ENCODE data around the gene BCKDK. TPM values are rescaled to one million over a fixed set of nuclear protein-coding genes. Genes with fewer than 3 reads are reported as not detected.

Gene BCKDK
- total and polyA plus RNA-seq, 2 of the 13 experiments (the other 11 are each of a cell fraction or from before 2014, with no cell fraction given), result 24.9 to 42.6 TPM

DNA sequence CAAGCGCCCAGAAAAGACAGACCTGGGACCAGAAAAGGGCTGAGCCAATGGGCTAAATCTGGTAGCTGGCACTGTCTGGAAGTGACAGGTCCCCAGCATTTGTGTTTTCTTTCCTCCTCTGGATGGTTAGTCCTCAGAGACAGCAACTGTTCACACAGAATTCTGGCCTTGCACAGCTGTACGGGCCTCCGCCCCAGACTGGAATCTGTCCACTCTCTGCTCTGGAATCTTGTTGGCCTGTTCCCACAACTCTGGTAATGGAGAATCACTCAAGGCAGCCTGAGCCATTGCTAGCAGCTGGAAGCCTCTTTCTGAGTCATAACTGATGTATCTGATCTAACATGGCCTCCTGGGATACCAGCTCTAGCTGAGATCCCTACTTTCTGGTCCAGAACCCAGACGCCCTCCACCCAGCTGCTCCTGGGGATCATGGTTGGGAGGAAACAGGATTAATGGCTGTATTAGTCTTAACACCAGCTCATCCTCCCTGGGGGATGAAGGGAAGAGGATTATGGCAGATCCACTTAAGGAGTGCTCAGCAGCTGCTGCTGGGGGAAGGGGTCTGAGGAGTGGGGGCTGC lies 43.2 kb upstream of the BCKDK start:
- BruUV-seq (replicated peaks), result no TSS peak
- no peak for DNase-seq (ENCODE audit: low spot score)
- Histone ChIP-seq H4K20me1 (ENCODE audit: insufficient read depth, low read length) (no peaks in the 10 kb centered on the region), H3K4me2 (ENCODE audit: low read depth, low read length) (no peak overlapping the region), H3K79me2 (ENCODE audit: insufficient read depth, low read length) (peaks cover 24% of the 10 kb centered on the region), H2AFZ (ENCODE audit: low read length) (no peak overlapping the region), H3K27me3 (ENCODE audit: control insufficient read depth in 1 of 2, insufficient read depth in 2 of 2, low read length in 2 of 2) (no peaks in the 10 kb centered on the region), H3K9me3 (ENCODE audit: low read length) (no peaks in the 10 kb centered on the region), H3K27ac (ENCODE audit: extremely low read length, insufficient read depth, low read length) (no peak overlapping the region), H3K36me3 (replicated peaks in 1 of 2; ENCODE audit: control insufficient read depth in 1 of 2, insufficient read depth in 2 of 2, low read length in 2 of 2) (peaks cover 14 to 29% of the 10 kb centered on the region in 2 experiments; a peak in 4 of 5 replicates), H3K4me3 (replicated peaks in 1 of 3; ENCODE audit: insufficient read depth in 1 of 3, low read depth in 2 of 3, low read length in 3 of 3) (no peak overlapping the region), H3K4me1 (ENCODE audit: insufficient read depth, low read length) (no peaks in the 10 kb centered on the region), H3K9ac (ENCODE audit: insufficient read depth, low read depth, low read length) (no peak overlapping the region)
- ChIA-PET POLR2A (no interaction called here), CTCF (ENCODE audit: low intra/inter-chr PET ratio, low total read pairs) (no interaction called here)
- no peak for FAIRE-seq
- intact Hi-C loops (cut with micrococcal nuclease; ENCODE audit: unreplicated experiment) (no loop called here), in situ Hi-C loops (cut with HindIII; ENCODE audit: extremely low pct_ligation_motif_present, low pct_unique_long_range_greater_than_20kb) (no loop called here)
- no peak for TF ChIP-seq KMT2A (CRISPR knock-in tag; IDR thresholded peaks at IDR 0.05)
- no peak for TF ChIP-seq ZFP36 (IDR thresholded peaks at IDR 0.05; ENCODE audit: borderline replicate concordance, low read depth, low read length, partially characterized antibody)
- TF ChIP-seq GZF1 (CRISPR knock-in tag; IDR thresholded peaks at IDR 0.05), result no peak
- TF ChIP-seq CREM (IDR thresholded peaks at IDR 0.05), result no peak
- no peak for TF ChIP-seq CREM (CRISPR knock-in tag; IDR thresholded peaks at IDR 0.05)
- TF ChIP-seq TBP (CRISPR knock-in tag; IDR thresholded peaks at IDR 0.05), result no peak
- no peak for TF ChIP-seq PPARG (CRISPR knock-in tag; conservative IDR thresholded peaks at IDR 0.05)
- TF ChIP-seq ELF4 (CRISPR knock-in tag; IDR thresholded peaks at IDR 0.05; ENCODE audit: borderline replicate concordance), result no peak
- TF ChIP-seq ZNF20 (CRISPR knock-in tag; IDR thresholded peaks at IDR 0.05), result no peak
- no peak for TF ChIP-seq PRPF4 (IDR thresholded peaks at IDR 0.05; ENCODE audit: low read depth, low read length, poor library complexity, severe bottlenecking)
- TF ChIP-seq, protein P1, sequence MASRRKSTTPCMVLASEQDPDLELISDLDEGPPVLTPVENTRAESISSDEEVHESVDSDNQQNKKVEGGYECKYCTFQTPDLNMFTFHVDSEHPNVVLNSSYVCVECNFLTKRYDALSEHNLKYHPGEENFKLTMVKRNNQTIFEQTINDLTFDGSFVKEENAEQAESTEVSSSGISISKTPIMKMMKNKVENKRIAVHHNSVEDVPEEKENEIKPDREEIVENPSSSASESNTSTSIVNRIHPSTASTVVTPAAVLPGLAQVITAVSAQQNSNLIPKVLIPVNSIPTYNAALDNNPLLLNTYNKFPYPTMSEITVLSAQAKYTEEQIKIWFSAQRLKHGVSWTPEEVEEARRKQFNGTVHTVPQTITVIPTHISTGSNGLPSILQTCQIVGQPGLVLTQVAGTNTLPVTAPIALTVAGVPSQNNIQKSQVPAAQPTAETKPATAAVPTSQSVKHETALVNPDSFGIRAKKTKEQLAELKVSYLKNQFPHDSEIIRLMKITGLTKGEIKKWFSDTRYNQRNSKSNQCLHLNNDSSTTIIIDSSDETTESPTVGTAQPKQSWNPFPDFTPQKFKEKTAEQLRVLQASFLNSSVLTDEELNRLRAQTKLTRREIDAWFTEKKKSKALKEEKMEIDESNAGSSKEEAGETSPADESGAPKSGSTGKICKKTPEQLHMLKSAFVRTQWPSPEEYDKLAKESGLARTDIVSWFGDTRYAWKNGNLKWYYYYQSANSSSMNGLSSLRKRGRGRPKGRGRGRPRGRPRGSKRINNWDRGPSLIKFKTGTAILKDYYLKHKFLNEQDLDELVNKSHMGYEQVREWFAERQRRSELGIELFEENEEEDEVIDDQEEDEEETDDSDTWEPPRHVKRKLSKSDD (CRISPR knock-in tag; IDR thresholded peaks at IDR 0.05; ENCODE audit: low read depth), result no peak
- TF ChIP-seq, protein P2, sequence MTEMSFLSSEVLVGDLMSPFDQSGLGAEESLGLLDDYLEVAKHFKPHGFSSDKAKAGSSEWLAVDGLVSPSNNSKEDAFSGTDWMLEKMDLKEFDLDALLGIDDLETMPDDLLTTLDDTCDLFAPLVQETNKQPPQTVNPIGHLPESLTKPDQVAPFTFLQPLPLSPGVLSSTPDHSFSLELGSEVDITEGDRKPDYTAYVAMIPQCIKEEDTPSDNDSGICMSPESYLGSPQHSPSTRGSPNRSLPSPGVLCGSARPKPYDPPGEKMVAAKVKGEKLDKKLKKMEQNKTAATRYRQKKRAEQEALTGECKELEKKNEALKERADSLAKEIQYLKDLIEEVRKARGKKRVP (CRISPR knock-in tag; IDR thresholded peaks at IDR 0.05), result no peak
- no peak for TF ChIP-seq HMGA1 (CRISPR knock-in tag; conservative IDR thresholded peaks at IDR 0.05)
- TF ChIP-seq NR2F6 (IDR thresholded peaks at IDR 0.05), result no peak
- TF ChIP-seq NR2F6 (CRISPR knock-in tag; IDR thresholded peaks at IDR 0.05), result no peak
- TF ChIP-seq CBFB (CRISPR knock-in tag; IDR thresholded peaks at IDR 0.05), result no peak
- WGBS (ENCODE audit: low lambda C conversion rate), result 96% methylated on average over 4 of the region's 4 CpGs
- no peak for ATAC-seq
